ENCODE measurements around the gene TASP1. TPM values are rescaled to one million over a fixed set of nuclear protein-coding genes. Genes with fewer than 3 reads are reported as not detected.
A peak's percentile ranks its signal among the peaks of the same experiment; 100 is the strongest.

The TASP1 gene
- total and polyA plus RNA-seq, 12 donors = 3.6 to 13.0 (median 9.6) TPM

DNA sequence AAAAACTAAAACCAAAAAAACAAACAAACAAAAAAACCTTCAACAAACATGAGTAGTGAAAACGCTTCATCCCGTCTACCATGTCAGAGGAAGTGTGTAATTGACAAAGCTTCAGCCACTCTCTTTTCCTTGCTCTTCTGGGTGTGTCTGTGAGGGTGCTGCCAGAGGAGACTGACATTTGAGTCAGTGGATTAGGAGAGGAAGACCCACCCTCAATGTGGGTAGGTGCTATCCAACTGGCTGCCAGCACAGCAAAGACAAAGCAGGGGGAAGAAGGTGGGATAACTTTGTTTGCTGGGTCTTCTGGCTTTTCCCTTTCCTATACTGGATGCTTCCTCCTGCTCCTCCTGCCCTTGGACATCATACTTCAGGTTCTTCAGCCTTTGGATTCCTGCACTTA, 145.6 kb downstream of the TASP1 start:
- Histone ChIP-seq H3K36me3 (replicated peaks in 1 of 2) (no peaks in the 10 kb centered on the region), H3K4me3 (no peak overlapping the region), H3K9me3 (replicated peaks in 1 of 3) (peaks cover 0 to 6% (median 5%) of the 10 kb centered on the region in 3 donors), H3K4me1 (replicated peaks in 1 of 2) (peaks cover 0 to 24% of the 10 kb centered on the region in 2 donors), H3K27me3 (no peaks in the 10 kb centered on the region), H3K27ac (no peak overlapping the region)
- no peak for DNase-seq
- intact Hi-C loops (cut with DNase I) = no loop called here
- WGBS, 4 donors = 48 to 78% (median 56%) methylated on average over 2 of the region's 2 CpGs
- TF ChIP-seq POLR2A (IDR thresholded peaks at IDR 0.05) = no peak
- TF ChIP-seq, protein P1, sequence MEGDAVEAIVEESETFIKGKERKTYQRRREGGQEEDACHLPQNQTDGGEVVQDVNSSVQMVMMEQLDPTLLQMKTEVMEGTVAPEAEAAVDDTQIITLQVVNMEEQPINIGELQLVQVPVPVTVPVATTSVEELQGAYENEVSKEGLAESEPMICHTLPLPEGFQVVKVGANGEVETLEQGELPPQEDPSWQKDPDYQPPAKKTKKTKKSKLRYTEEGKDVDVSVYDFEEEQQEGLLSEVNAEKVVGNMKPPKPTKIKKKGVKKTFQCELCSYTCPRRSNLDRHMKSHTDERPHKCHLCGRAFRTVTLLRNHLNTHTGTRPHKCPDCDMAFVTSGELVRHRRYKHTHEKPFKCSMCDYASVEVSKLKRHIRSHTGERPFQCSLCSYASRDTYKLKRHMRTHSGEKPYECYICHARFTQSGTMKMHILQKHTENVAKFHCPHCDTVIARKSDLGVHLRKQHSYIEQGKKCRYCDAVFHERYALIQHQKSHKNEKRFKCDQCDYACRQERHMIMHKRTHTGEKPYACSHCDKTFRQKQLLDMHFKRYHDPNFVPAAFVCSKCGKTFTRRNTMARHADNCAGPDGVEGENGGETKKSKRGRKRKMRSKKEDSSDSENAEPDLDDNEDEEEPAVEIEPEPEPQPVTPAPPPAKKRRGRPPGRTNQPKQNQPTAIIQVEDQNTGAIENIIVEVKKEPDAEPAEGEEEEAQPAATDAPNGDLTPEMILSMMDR (IDR thresholded peaks at IDR 0.05) = no peak

DNA sequence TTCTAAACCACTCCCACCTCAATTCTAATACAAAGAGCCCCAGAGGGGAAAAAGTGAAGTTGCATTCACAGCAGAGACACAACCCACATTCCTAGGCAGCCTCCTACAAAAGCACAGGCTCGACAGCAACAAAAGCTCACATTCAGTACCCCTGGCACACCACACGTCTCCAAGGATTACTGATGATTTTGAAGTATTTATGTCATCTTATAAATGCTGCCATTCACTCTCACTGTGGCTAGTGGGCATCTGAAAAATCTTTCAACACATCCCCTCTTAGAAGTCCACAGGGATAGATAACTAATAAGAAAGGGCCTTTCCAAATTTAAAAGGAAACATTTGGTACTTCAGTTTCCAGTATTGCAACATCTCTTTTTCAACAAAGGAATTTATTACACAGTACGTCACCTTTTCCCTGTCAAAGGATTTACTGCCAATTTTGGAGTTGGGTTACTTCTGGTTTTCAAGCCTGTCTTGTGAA, 146.7 kb downstream of the TASP1 start:
- DNase-seq = no peak
- Histone ChIP-seq H3K4me1 (replicated peaks in 1 of 2) (peaks cover 0 to 24% of the 10 kb centered on the region in 2 donors), H3K9me3 (replicated peaks in 1 of 3) (no peaks in the 10 kb centered on the region), H3K27me3 (no peaks in the 10 kb centered on the region), H3K27ac (peak overlapping the region in 1 of 5 donors; percentile 3), H3K36me3 (replicated peaks in 1 of 2) (no peaks in the 10 kb centered on the region), H3K4me3 (no peak overlapping the region)
- intact Hi-C loops (cut with DNase I) = no loop called here
- 40 to 47% (median 43%) methylated on average over 3 of the region's 3 CpGs for WGBS, 4 donors
- TF ChIP-seq, protein P1 (IDR thresholded peaks at IDR 0.05) = peak in 2 of 6 experiments; percentile 11 to 26
- no peak for TF ChIP-seq POLR2A (IDR thresholded peaks at IDR 0.05)

DNA sequence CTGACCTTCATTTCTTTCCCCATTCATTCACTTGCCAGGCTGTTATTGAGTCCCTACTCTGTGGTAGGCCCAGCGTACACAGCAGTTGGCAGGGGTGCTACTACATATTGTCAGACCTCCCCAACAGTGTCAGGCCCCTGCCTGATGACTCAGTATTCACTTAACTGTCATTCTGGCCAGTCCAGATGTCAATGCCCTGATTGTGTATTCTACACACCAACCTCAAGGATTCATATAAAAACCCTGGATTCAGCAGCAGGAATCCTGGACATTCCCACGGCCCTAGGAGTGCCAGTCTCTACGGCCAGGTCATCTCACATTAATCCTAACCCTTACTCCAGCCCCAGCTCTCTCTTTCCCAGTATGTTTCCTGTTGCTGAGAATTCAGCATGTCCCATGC, 151.5 kb downstream of the TASP1 start:
- no peak for DNase-seq
- no peak for TF ChIP-seq POLR2A (IDR thresholded peaks at IDR 0.05)
- TF ChIP-seq, protein P1 (IDR thresholded peaks at IDR 0.05) = no peak
- intact Hi-C loops (cut with DNase I) = no loop called here

DNA sequence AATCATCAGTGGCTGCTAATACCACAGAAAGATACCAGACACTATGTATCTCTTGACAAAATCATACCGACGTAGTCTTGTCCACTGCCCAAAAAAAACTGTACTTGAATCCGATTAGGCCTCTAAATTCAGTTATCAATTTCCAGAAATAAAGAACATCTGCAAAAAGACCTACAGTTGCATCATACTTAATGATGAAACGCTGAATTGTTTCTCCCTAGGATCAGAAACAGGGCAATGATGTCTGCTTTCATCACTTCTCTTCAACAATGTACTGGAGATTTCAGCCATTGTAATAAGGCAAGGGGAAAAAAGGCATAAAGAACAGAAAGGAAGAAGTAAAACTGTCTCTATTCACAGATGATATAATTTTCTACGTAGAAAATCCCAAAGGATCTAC, 152.0 kb downstream of the TASP1 start:
- no peaks in the 10 kb centered on the region for H3K9me3 ChIP-seq (replicated peaks in 1 of 3)
- TF ChIP-seq, protein P1 (IDR thresholded peaks at IDR 0.05) = no peak
- TF ChIP-seq POLR2A (IDR thresholded peaks at IDR 0.05) = no peak
- 67 to 94% (median 81%) methylated on average over 5 of the region's 5 CpGs for WGBS, 4 donors
- peaks cover 0 to 6% of the 10 kb centered on the region in 2 donors for H3K4me1 ChIP-seq (replicated peaks in 1 of 2)
- intact Hi-C loops (cut with DNase I) = no loop called here
- no peak for DNase-seq
- H3K27me3 ChIP-seq = no peaks in the 10 kb centered on the region
- no peaks in the 10 kb centered on the region for H3K36me3 ChIP-seq (replicated peaks in 1 of 2)
- no peak overlapping the region for H3K4me3 ChIP-seq
- no peak overlapping the region for H3K27ac ChIP-seq

More for the DNA sequence above, 151.5 kb downstream of the TASP1 start:
- Histone ChIP-seq H3K27ac (no peak overlapping the region), H3K36me3 (replicated peaks in 1 of 2) (no peaks in the 10 kb centered on the region), H3K9me3 (replicated peaks in 1 of 3) (no peaks in the 10 kb centered on the region), H3K4me3 (no peak overlapping the region), H3K27me3 (no peaks in the 10 kb centered on the region), H3K4me1 (replicated peaks in 1 of 2) (peaks cover 0 to 11% of the 10 kb centered on the region in 2 donors)
- 96 to 100% (median 98%) methylated on average over 3 of the region's 3 CpGs for WGBS, 4 donors
